Erythroblast (primary cell): Measurements from ENCODE around the gene SLCO2B1.

ENCODE experiments used
- GATA1 ChIP-seq: IDR thresholded peaks from 2 replicates; pipeline ENCODE4 v1.6.1; 2011; ENCODE audit warnings: low read depth, mild to moderate bottlenecking, control low read depth, low read length, moderate library complexity
- POLR2A ChIP-seq: IDR thresholded peaks from 2 replicates; pipeline ENCODE4 v1.6.1; 2011; ENCODE audit warnings: mild to moderate bottlenecking, low read length

DNA sequence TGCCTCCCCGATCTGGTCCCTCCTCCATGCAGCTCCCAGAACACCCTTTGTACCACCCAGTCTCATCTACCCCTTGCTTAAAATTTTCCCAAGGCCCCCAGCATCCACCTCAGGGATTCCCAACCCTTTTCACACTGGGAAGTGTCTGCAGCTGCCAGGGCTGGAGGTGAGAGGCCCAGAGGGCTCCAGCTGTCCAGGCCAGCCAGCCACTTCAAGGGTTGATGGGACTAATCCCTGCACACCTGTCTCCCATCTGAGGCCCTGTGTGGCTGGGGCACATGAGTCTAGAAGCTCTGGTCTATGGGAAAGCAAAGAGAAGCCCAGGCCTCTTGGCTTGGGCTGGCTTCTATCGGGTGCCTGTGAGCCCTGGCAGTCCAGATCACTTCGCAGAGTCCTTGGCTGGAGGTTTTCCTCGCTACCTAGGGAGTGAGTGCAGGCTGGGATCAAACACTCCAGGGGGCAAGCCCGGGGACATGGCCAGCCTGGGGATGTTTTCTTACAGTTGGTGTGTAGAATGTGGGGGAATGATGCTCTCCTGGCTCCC, 48.6 kb downstream of the SLCO2B1 start:
- TF ChIP-seq POLR2A (no peak), GATA1 (no peak)
